ENCODE results near the gene DNM1L.

- TF ChIP-seq POLR2A (IDR thresholded peaks at IDR 0.05; ENCODE audit: low read length) (no peak), GATA1 (IDR thresholded peaks at IDR 0.05; ENCODE audit: low read depth, low read length) (no peak)
Measured at GRCh38 chr12:32785557-32785956, 106.5 kb downstream of the DNM1L start.

Data from erythroblast (primary cell).